ENCODE measurements around the gene RELA.
"Not testable (repeated sequence)": the region's sequence is repeated elsewhere in the genome, so short reads cannot be mapped to it uniquely, and the experiment has no call there.

RELA gene

GRCh38 chr11:65662799-65663638 is at the start of gene RELA:
TSS of gene RELA (minus strand) at chr11:65662916. CDS start at chr11:65662832, 84 bp downstream.
- DNase-seq, result peak; percentile 90 to 95

GRCh38 chr11:65711785-65712632 is 49.3 kb upstream of the RELA start, which contains the start of gene KAT5:
TSS of gene KAT5 (plus strand) at chr11:65712252. CDS start at chr11:65712268, 16 bp downstream.
- peak; percentile 99 to 100 for DNase-seq

GRCh38 chr11:65710421-65710820 is 47.7 kb upstream of the RELA start:
- no peak for DNase-seq

- no peak for DNase-seq
These were observed 46.9 kb upstream of the RELA start for GRCh38 chr11:65709661-65710060.

GRCh38 chr11:65708451-65708850 is 45.7 kb upstream of the RELA start:
- DNase-seq, result no peak

GRCh38 chr11:65707002-65707401 is 44.3 kb upstream of the RELA start:
- not testable (repeated sequence) for DNase-seq

- peak; percentile 86 to 89 for DNase-seq
These were observed 43.6 kb upstream of the RELA start for GRCh38 chr11:65706303-65706763.

- no peak for DNase-seq
These were observed 41.1 kb upstream of the RELA start for GRCh38 chr11:65703846-65704245.

- no peak for DNase-seq
These were observed 39.0 kb upstream of the RELA start for GRCh38 chr11:65701686-65702085.

- no peak for DNase-seq
These were observed 37.7 kb upstream of the RELA start for GRCh38 chr11:65700399-65700798.

GRCh38 chr11:65699306-65699705 is 36.6 kb upstream of the RELA start:
- no peak for DNase-seq

- no peak for DNase-seq
These were observed 35.5 kb upstream of the RELA start for GRCh38 chr11:65698205-65698604.

GRCh38 chr11:65696802-65697552 is 34.3 kb upstream of the RELA start:
- DNase-seq, result no peak

- DNase-seq, result no peak
These were observed 32.9 kb upstream of the RELA start for GRCh38 chr11:65695459-65696241.

GRCh38 chr11:65692367-65692766 is 29.7 kb upstream of the RELA start:
- DNase-seq, result no peak

- DNase-seq, result not testable (repeated sequence)
These were observed 29.1 kb upstream of the RELA start for GRCh38 chr11:65691847-65692246.

- DNase-seq, result no peak
These were observed 23.3 kb upstream of the RELA start for GRCh38 chr11:65685981-65686380.

GRCh38 chr11:65683480-65683879 is 20.8 kb upstream of the RELA start:
- not testable (repeated sequence) for DNase-seq

GRCh38 chr11:65680192-65680743 is 17.6 kb upstream of the RELA start:
- no peak for DNase-seq

GRCh38 chr11:65672982-65673381 is 10.3 kb upstream of the RELA start:
- DNase-seq, result no peak

GRCh38 chr11:65672180-65672860 is 9.6 kb upstream of the RELA start:
- DNase-seq, result no peak
